Heart left ventricle (tissue), 16 donors: ENCODE measurements around the gene AIG1. TPM values are rescaled to one million over a fixed set of nuclear protein-coding genes. Genes with fewer than 3 reads are reported as not detected.
A peak's percentile ranks its signal among the peaks of the same experiment; 100 is the strongest.

Experiments used
- ATAC-seq, 4 donors: fragments of 200-7000 bp; cut with Tn5 transposase; one replicate each; pipeline ENCODE4 v1.9.1; 2020 to 2022; ENCODE audit warnings: moderate library complexity in 4 of 4, mild to moderate bottlenecking in 3 of 4, moderate number of reproducible peaks in 1 of 4
- DNase-seq, 5 donors: peaks; one replicate each; pipeline ENCODE4 v3.0.0-alpha.2; 2020
- H3K27ac ChIP-seq, 12 donors: fragments of 200-600 bp; sonication (generic) in 4 of 12; one replicate each; pipeline versions ENCODE4 v1.5.0 to v1.8.0; 2016 to 2022; ENCODE audit warnings: mild to moderate bottlenecking in 2 of 12
- H3K27me3 ChIP-seq, 9 donors: fragments of 200-600 bp; sonication (generic) in 2 of 9; one replicate each; pipeline versions ENCODE4 v1.5.1 to v1.8.0; 2016 to 2022; ENCODE audit warnings: mild to moderate bottlenecking in 3 of 9
- H3K36me3 ChIP-seq, 9 donors: fragments of 200-600 bp; sonication (generic) in 2 of 9; one replicate each; pipeline versions ENCODE4 v1.5.0 to v1.8.0; 2018 to 2022; ENCODE audit warnings: mild to moderate bottlenecking in 2 of 9
- H3K4me1 ChIP-seq, 12 donors: fragments of 200-600 bp; sonication (generic) in 4 of 12; one replicate each; pipeline versions ENCODE4 v1.5.0 to v1.8.0; 2016 to 2022; ENCODE audit warnings: mild to moderate bottlenecking in 3 of 12
- H3K4me3 ChIP-seq, 12 donors: fragments of 200-600 bp; sonication (generic) in 4 of 12; one replicate each; pipeline versions ENCODE4 v1.5.0 to v1.8.0; 2017 to 2022; ENCODE audit warnings: mild to moderate bottlenecking in 9 of 12, moderate library complexity in 4 of 12
- H3K9me3 ChIP-seq, 12 donors: fragments of 200-600 bp; sonication (generic) in 4 of 12; one replicate each; pipeline versions ENCODE4 v1.5.0 to v1.8.0; 2016 to 2022; ENCODE audit warnings: mild to moderate bottlenecking in 1 of 12
- POLR2A ChIP-seq, 2 donors: fragments of 450-650 bp; IDR thresholded peaks; one replicate each; pipeline ENCODE4 v1.6.1; 2017; ENCODE audit warnings: antibody characterized with exemption in 2 of 2, mild to moderate bottlenecking in 2 of 2, moderate library complexity in 2 of 2
- WGBS, 4 donors: extraction: QIAGEN DNeasy Blood & Tissue Kit in 2 of 4; methylation state at CpG; one replicate each; pipeline versions ENCODE4 v1.1.5 to v1.1.7; 2013 to 2018; 5-methylcytosine and 5-hydroxymethylcytosine counted together
- intact Hi-C, 10 donors: fragments of 100-400 bp; cut with DNase I; formaldehyde crosslinking; loops; one replicate each; pipeline versions ENCODE4 v1.11.1 to v1.14.2; 2022
- polyA plus RNA-seq, 2 donors: library from polyadenylated mRNA; stranded (reverse); fragments of 200-250 nt; gene quantifications; one replicate each; pipeline ENCODE4 v1.2.3, GENCODE V29; 2013
- total RNA-seq, 9 donors: library from RNA; depleted of rRNA in 2 of 9; stranded (reverse); fragments of >200 nt in 2 of 9; fragmentation: NEBNext Ultra II Directional in 3 of 9; extraction: Animal tissue kit (Norgen Biotek cat#: 25700) in 3 of 9; gene quantifications; one replicate each; pipeline versions ENCODE4 v1.1.0 to v1.2.4, GENCODE V29; 2016 to 2023
- TF ChIP-seq, protein P1 (sequence below), 12 donors: fragments of 200-600 bp; sonication (generic) in 4 of 12; IDR thresholded peaks; one replicate each; pipeline versions ENCODE4 v1.5.0 to v1.8.0; 2018 to 2022; ENCODE audit warnings: antibody characterized with exemption in 12 of 12, mild to moderate bottlenecking in 5 of 12
- donor health status: ischemic (EF 13 %, LVEDD 7.1; RV severe dilation, severe dysfunction).
- donor health status: healthy with polysubstance abuse.
- donor health status: DM: no; HTN: yes; CAD: no.
- donor health status: DM: no; HTN: no; CAD: no.
- donor health status: ischemic (EF 25% LVEDD 6.9; RV normal size, moderate dysfunction).
- donor health status: ischemic (EF 25% LVEDD 5.7; RV mildly dilated, moderate dysfunction).
- donor health status: healthy.
- donor health status: DM: yes; HTN: yes; CAD: no.
- donor health status: ischemic (EF 35%, LVEDD 5.7; RV mildly dilated, moderate dysfunction).
- donor health status: nonischemic (EF 11% LVEDD 7.7; RV severe dilation, severe dysfunction).
- donor health status: DM: yes; HTN: yes; CAD: no.
- donor health status: PGD.
- donor health status: ischemic (EF 29% LVEDD 5.4; RV normal size, mild dysfunction).
- donor health status: nonischemic (EF 23%, LVEDD 6.1; RV moderate dilation, normal function).

AIG1 gene
- total and polyA plus RNA-seq, 11 donors, result 18.1 to 101 (median 64.0) TPM

- no peaks in the 10 kb centered on the region for H3K9me3 ChIP-seq
- intact Hi-C loops, result no loop called here
- no peak for ATAC-seq
- 81 to 91% (median 89%) methylated on average over 1 of the region's 1 CpG for WGBS, 4 donors
- H3K27me3 ChIP-seq, result no peaks in the 10 kb centered on the region
- H3K27ac ChIP-seq, result no peak overlapping the region
- H3K4me1 ChIP-seq, result peaks cover 0 to 44% (median 15%) of the 10 kb centered on the region in 12 donors
- no peaks in the 10 kb centered on the region for H3K36me3 ChIP-seq
- TF ChIP-seq, protein P1, sequence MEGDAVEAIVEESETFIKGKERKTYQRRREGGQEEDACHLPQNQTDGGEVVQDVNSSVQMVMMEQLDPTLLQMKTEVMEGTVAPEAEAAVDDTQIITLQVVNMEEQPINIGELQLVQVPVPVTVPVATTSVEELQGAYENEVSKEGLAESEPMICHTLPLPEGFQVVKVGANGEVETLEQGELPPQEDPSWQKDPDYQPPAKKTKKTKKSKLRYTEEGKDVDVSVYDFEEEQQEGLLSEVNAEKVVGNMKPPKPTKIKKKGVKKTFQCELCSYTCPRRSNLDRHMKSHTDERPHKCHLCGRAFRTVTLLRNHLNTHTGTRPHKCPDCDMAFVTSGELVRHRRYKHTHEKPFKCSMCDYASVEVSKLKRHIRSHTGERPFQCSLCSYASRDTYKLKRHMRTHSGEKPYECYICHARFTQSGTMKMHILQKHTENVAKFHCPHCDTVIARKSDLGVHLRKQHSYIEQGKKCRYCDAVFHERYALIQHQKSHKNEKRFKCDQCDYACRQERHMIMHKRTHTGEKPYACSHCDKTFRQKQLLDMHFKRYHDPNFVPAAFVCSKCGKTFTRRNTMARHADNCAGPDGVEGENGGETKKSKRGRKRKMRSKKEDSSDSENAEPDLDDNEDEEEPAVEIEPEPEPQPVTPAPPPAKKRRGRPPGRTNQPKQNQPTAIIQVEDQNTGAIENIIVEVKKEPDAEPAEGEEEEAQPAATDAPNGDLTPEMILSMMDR (IDR thresholded peaks at IDR 0.05), result no peak
- no peak for TF ChIP-seq POLR2A (IDR thresholded peaks at IDR 0.05)
- DNase-seq, result no peak
- H3K4me3 ChIP-seq, result no peak overlapping the region
These were observed 98.3 kb downstream of the AIG1 start for GRCh38 chr6:143159001-143159400.

DNA sequence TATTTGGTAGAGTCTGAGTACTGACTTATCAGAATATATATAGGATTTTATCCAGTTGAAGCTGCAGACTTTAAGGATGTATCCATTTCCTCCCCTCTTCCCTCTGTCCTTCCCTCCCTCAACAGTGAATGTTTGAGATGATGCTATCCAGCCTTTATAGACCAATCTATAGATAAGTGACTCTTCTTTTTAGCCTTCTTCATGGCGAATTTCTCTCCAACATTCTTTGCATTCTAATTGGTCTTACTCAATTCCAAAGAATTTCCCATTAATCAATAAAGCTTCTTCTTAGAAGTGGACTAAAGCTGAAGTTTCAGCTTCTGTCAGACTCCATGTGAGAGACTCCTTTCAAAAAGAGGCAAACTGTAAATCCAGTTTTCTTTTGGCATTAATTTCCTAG is 99.3 kb downstream of the AIG1 start:
- H3K4me1 ChIP-seq, result peaks cover 0 to 53% (median 15%) of the 10 kb centered on the region in 12 donors
- H3K4me3 ChIP-seq, result no peak overlapping the region
- H3K27me3 ChIP-seq, result no peaks in the 10 kb centered on the region
- H3K27ac ChIP-seq, result peak overlapping the region in 2 of 12 donors; percentile 6 to 52
- WGBS, 4 donors, result 63 to 68% (median 63%) methylated on average over 1 of the region's 1 CpG
- H3K36me3 ChIP-seq, result no peaks in the 10 kb centered on the region
- DNase-seq (no peak), ATAC-seq (no peak)
- H3K9me3 ChIP-seq, result no peaks in the 10 kb centered on the region
- TF ChIP-seq, protein P1 (IDR thresholded peaks at IDR 0.05), result no peak
- no peak for TF ChIP-seq POLR2A (IDR thresholded peaks at IDR 0.05)
- intact Hi-C loops, result no loop called here

- intact Hi-C loops, result no loop called here
- DNase-seq (no peak), ATAC-seq (peak; percentile 56 to 81 (median 64))
- Histone ChIP-seq H3K27ac (peak overlapping the region in 3 of 12 donors; percentile 5 to 52 (median 6)), H3K4me3 (no peak overlapping the region), H3K9me3 (no peaks in the 10 kb centered on the region), H3K36me3 (peaks cover 0 to 4% (median 0%) of the 10 kb centered on the region in 9 donors), H3K27me3 (no peaks in the 10 kb centered on the region), H3K4me1 (peaks cover 0 to 53% (median 15%) of the 10 kb centered on the region in 12 donors)
- 30 to 52% (median 36%) methylated on average over 1 of the region's 1 CpG for WGBS, 4 donors
- TF ChIP-seq, protein P1 (IDR thresholded peaks at IDR 0.05), result no peak
- no peak for TF ChIP-seq POLR2A (IDR thresholded peaks at IDR 0.05)
These were observed 99.9 kb downstream of the AIG1 start for GRCh38 chr6:143160439-143161220.

GRCh38 chr6:143163621-143164020 is 102.9 kb downstream of the AIG1 start:
- no peak overlapping the region for H3K4me3 ChIP-seq
- ATAC-seq (no peak), DNase-seq (no peak)
- TF ChIP-seq, protein P1 (IDR thresholded peaks at IDR 0.05), result no peak
- TF ChIP-seq POLR2A (IDR thresholded peaks at IDR 0.05), result no peak
- no peaks in the 10 kb centered on the region for H3K27me3 ChIP-seq
- intact Hi-C loops, result no loop called here
- peaks cover 0 to 15% (median 0%) of the 10 kb centered on the region in 9 donors for H3K36me3 ChIP-seq
- no peaks in the 10 kb centered on the region for H3K9me3 ChIP-seq
- H3K4me1 ChIP-seq, result peaks cover 0 to 38% (median 5%) of the 10 kb centered on the region in 12 donors
- WGBS, 4 donors, result 0 to 91% (median 82%) methylated on average over 1 of the region's 1 CpG
- no peak overlapping the region for H3K27ac ChIP-seq
